Measurements from ENCODE around the gene KCND3.

KCND3 gene

DNA sequence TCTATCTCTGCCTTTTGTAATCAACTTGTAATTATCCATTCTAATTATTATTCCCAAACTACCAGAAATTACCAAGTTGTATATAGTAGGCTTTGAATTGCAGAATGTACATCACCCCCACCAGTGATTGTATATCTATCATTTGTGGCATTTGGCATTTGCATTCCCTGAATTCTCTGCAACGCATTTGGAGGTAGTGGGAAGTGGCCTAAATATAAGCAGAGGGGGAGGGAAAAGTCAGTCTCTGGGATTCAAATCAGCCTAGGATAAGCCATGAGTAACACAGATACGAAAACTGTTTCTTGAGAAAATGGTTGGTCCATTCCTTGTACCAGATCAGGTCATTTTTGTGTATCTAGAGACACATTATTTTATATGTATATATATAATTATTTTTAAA, 213.1 kb downstream of the KCND3 start:
- H3K4me3 ChIP-seq (ENCODE audit: low read depth, low read length): no peak overlapping the region
- no peak for DNase-seq (ENCODE audit: low read depth)
- TF ChIP-seq, protein P1, sequence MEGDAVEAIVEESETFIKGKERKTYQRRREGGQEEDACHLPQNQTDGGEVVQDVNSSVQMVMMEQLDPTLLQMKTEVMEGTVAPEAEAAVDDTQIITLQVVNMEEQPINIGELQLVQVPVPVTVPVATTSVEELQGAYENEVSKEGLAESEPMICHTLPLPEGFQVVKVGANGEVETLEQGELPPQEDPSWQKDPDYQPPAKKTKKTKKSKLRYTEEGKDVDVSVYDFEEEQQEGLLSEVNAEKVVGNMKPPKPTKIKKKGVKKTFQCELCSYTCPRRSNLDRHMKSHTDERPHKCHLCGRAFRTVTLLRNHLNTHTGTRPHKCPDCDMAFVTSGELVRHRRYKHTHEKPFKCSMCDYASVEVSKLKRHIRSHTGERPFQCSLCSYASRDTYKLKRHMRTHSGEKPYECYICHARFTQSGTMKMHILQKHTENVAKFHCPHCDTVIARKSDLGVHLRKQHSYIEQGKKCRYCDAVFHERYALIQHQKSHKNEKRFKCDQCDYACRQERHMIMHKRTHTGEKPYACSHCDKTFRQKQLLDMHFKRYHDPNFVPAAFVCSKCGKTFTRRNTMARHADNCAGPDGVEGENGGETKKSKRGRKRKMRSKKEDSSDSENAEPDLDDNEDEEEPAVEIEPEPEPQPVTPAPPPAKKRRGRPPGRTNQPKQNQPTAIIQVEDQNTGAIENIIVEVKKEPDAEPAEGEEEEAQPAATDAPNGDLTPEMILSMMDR (IDR thresholded peaks at IDR 0.05; ENCODE audit: low read depth, low read length): no peak
- TF ChIP-seq POLR2A (IDR thresholded peaks at IDR 0.05; ENCODE audit: extremely low read depth, insufficient read length): no peak
- TF ChIP-seq, protein P2, sequence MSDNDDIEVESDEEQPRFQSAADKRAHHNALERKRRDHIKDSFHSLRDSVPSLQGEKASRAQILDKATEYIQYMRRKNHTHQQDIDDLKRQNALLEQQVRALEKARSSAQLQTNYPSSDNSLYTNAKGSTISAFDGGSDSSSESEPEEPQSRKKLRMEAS (IDR thresholded peaks at IDR 0.05; ENCODE audit: low read depth, low read length): no peak
- no peak for TF ChIP-seq MYC (IDR thresholded peaks at IDR 0.05; ENCODE audit: low read depth, low read length)

DNA sequence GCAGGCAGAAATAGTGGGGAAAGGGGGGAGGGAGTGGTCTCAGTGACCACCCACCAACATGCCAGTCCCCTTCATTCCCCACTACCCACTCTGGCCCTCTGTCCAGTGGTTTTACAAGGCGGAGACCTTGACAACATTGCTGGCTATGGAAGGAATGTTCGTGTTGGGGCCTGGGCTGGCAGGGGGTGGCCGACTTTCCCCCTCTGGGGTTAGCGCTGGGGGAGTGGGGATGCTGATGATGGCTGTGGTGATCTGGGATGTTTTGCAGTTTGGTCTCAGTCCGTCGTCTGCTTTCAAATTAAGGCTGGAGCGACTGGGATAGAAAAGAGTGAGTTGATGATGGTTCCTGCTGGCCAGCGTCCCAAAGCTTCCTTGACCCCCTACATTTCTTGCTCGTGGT, 213.5 kb downstream of the KCND3 start:
- no peak for DNase-seq (ENCODE audit: low read depth)
- no peak overlapping the region for H3K4me3 ChIP-seq (ENCODE audit: low read depth, low read length)
- TF ChIP-seq, protein P2 (IDR thresholded peaks at IDR 0.05; ENCODE audit: low read depth, low read length): no peak
- TF ChIP-seq, protein P1 (IDR thresholded peaks at IDR 0.05; ENCODE audit: low read depth, low read length): no peak
- TF ChIP-seq MYC (IDR thresholded peaks at IDR 0.05; ENCODE audit: low read depth, low read length) (no peak), POLR2A (IDR thresholded peaks at IDR 0.05; ENCODE audit: extremely low read depth, insufficient read length) (no peak)

DNA sequence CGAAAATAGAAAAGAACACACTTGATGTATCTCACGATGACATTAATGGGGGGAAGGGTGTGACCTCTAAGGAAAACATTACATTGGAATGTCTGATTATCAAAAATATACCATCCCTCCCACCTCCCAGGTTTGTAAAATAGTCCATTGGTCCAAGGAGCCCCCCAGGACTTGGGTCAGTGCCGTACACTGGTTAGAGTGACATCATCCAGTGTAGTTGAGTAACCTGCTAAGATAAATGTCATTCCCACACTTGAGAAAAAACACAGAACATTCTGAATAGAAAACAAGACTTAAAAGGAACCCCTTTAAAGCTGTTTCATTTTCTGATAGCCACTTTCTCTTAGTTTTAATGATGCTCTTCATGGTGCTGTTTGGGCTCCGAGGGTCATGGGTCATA, 218.6 kb downstream of the KCND3 start:
- TF ChIP-seq POLR2A (IDR thresholded peaks at IDR 0.05; ENCODE audit: extremely low read depth, insufficient read length) (no peak), MYC (IDR thresholded peaks at IDR 0.05; ENCODE audit: low read depth, low read length) (no peak)
- TF ChIP-seq, protein P2 (IDR thresholded peaks at IDR 0.05; ENCODE audit: low read depth, low read length): no peak
- TF ChIP-seq, protein P1 (IDR thresholded peaks at IDR 0.05; ENCODE audit: low read depth, low read length): no peak
- H3K4me3 ChIP-seq (ENCODE audit: low read depth, low read length): no peak overlapping the region
- no peak for DNase-seq (ENCODE audit: low read depth)

DNA sequence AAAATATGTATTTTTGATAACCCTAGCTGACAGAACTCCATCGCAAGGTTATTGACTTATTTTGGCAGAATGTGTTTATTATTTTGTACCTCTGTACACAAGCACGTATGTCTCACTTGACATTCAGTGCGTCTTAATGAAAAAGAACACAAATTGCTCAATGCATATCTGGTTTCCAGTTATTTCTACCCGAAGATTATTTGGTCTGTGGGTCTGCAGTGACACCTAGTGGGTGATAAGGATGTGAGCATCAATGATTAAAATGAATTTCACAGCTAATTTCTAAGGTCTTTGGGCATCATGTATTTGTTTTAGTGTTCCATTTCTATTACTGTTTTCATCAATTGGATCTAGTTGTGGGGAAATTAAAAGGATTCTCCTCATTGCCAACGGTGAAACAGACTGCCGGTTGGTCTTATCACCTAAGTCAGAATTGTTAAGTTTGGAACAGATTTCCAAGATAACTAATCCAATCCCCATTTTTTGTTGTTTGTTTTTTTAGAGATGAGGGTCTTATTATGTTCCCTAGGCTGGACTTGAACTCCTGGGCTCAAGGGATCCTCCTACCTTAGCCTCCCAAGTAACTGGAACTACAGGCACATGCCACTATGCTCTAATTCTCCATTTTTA, 219.8 kb downstream of the KCND3 start:
- H3K4me3 ChIP-seq (ENCODE audit: low read depth, low read length): no peak overlapping the region
- DNase-seq (ENCODE audit: low read depth): peak; percentile 77
- TF ChIP-seq, protein P1 (IDR thresholded peaks at IDR 0.05; ENCODE audit: low read depth, low read length): peak; percentile 63
- TF ChIP-seq POLR2A (IDR thresholded peaks at IDR 0.05; ENCODE audit: extremely low read depth, insufficient read length): no peak

DNA sequence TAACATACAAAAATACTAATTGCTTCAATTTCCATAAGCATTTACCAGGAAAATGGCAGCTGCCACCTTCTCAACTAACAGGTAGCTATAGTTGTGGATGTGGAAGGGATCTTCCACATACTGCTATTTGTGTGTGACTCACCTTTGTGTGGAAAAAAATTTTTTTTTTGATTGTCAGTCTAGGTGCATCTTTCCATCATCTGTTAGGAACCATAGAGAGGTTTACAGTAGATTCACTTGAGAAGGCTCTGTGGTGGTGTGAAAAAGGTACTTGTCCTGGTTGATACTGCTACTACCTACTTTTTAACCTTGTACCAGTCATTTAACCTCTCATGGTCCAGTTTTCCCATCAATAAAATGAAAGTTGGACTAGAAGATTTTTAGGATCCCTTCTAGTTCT, 220.8 kb downstream of the KCND3 start:
- TF ChIP-seq, protein P2 (IDR thresholded peaks at IDR 0.05; ENCODE audit: low read depth, low read length): no peak
- TF ChIP-seq POLR2A (IDR thresholded peaks at IDR 0.05; ENCODE audit: extremely low read depth, insufficient read length): no peak
- TF ChIP-seq, protein P1 (IDR thresholded peaks at IDR 0.05; ENCODE audit: low read depth, low read length): no peak
- DNase-seq (ENCODE audit: low read depth): no peak

DNA sequence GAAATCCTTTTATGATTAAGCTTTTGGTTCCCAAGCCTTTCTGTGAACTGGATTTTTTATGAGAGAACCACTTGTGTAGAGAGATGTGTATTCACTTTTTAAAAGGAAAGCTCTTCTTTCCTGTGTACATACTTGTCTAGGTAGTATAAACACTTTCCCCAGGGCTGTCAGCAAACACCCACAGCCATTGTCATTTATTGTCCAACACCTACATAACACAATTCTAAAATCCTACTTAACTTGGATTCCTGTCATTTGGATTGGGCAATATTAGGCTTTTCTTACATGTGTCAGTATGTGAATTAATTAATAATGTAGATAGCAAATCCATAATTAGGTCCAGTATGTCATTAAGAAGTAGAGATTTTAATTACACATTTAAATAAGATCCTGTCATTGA, 221.4 kb downstream of the KCND3 start:
- no peak for DNase-seq (ENCODE audit: low read depth)
- no peak overlapping the region for H3K4me3 ChIP-seq (ENCODE audit: low read depth, low read length)
- no peak for TF ChIP-seq POLR2A (IDR thresholded peaks at IDR 0.05; ENCODE audit: extremely low read depth, insufficient read length)
- TF ChIP-seq MYC (IDR thresholded peaks at IDR 0.05; ENCODE audit: low read depth, low read length): no peak
- TF ChIP-seq, protein P1 (IDR thresholded peaks at IDR 0.05; ENCODE audit: low read depth, low read length): no peak
- TF ChIP-seq, protein P2 (IDR thresholded peaks at IDR 0.05; ENCODE audit: low read depth, low read length): no peak

More for the DNA sequence above, 220.8 kb downstream of the KCND3 start:
- no peak overlapping the region for H3K4me3 ChIP-seq (ENCODE audit: low read depth, low read length)

Data from NB4 (cell line).